Astrocyte of the spinal cord (primary cell): ENCODE measurements around the gene SHC3.

ENCODE experiments used
- DNase-seq: peaks from one replicate; pipeline ENCODE4 v3.0.0; 2011; ENCODE audit warnings: low read depth, low spot score
- H3K4me3 ChIP-seq: 2 replicates; pipeline ENCODE4 v1.5.1; 2011; ENCODE audit warnings: low read depth, mild to moderate bottlenecking, low read length, moderate library complexity
- in situ Hi-C: cut with HindIII; loops from 2 replicates; pipeline ENCODE4 v1.10.0; 2017; ENCODE audit warnings: low sequenced_read_pairs
- TF ChIP-seq, protein P1 (sequence below): IDR thresholded peaks from 2 replicates; pipeline ENCODE4 v1.5.1; 2012; ENCODE audit warnings: low read depth, mild to moderate bottlenecking, low read length, inconsistent platforms

Gene SHC3

GRCh38 chr9:88975966-88976889 is 202.4 kb downstream of the SHC3 start:
- no peak for DNase-seq
- TF ChIP-seq, protein P1, sequence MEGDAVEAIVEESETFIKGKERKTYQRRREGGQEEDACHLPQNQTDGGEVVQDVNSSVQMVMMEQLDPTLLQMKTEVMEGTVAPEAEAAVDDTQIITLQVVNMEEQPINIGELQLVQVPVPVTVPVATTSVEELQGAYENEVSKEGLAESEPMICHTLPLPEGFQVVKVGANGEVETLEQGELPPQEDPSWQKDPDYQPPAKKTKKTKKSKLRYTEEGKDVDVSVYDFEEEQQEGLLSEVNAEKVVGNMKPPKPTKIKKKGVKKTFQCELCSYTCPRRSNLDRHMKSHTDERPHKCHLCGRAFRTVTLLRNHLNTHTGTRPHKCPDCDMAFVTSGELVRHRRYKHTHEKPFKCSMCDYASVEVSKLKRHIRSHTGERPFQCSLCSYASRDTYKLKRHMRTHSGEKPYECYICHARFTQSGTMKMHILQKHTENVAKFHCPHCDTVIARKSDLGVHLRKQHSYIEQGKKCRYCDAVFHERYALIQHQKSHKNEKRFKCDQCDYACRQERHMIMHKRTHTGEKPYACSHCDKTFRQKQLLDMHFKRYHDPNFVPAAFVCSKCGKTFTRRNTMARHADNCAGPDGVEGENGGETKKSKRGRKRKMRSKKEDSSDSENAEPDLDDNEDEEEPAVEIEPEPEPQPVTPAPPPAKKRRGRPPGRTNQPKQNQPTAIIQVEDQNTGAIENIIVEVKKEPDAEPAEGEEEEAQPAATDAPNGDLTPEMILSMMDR, result no peak
- in situ Hi-C loops, result no loop called here
- no peak overlapping the region for H3K4me3 ChIP-seq

- H3K4me3 ChIP-seq, result no peak overlapping the region
- in situ Hi-C loops, result no loop called here
- TF ChIP-seq, protein P1, result no peak
- no peak for DNase-seq
Measured at GRCh38 chr9:88974641-88975040, 204.0 kb downstream of the SHC3 start.

- no peak overlapping the region for H3K4me3 ChIP-seq
- TF ChIP-seq, protein P1, result no peak
- in situ Hi-C loops, result no loop called here
- no peak for DNase-seq
Measured at GRCh38 chr9:88973281-88974045, 205.2 kb downstream of the SHC3 start.

DNA sequence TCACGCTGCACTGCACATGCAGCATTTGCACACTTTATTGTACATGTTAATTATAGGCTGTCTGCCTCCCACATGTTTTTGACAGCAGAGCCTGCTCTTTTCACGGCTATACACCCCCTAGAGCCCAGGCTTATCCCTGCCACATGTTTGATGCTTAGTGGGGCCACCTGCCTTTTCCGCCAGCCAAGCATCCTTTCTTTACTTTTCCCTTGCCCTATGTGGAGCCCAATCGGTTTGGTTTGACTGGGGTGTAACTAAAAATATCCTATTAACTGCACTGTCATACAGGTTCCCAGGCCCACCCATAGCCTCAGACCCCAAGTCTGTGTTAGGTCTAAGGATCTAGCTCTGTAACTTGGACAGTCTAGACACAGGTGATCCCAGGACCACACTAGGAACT is 206.2 kb downstream of the SHC3 start:
- no peak for DNase-seq
- TF ChIP-seq, protein P1, result no peak
- in situ Hi-C loops, result no loop called here
- no peak overlapping the region for H3K4me3 ChIP-seq

- TF ChIP-seq, protein P1, result no peak
- DNase-seq, result no peak
- in situ Hi-C loops, result no loop called here
- H3K4me3 ChIP-seq, result no peak overlapping the region
Measured at GRCh38 chr9:88971131-88971960, 207.3 kb downstream of the SHC3 start.
